Upper lobe of left lung (tissue), 4 donors: Measurements from ENCODE around the gene ASB2.

Source experiments
- CTCF ChIP-seq, 6 experiments: fragments of 450-650 bp in 4 of 6; fragments of 200-600 bp in 2 of 6; sonication (generic) in 2 of 6; IDR thresholded peaks; one replicate each; pipeline ENCODE4 v1.5.1; 2016 to 2019; ENCODE audit warnings: antibody characterized with exemption in 6 of 6
- POLR2AphosphoS5 ChIP-seq, 2 donors: sonication (generic); formaldehyde crosslinking; IDR thresholded peaks; one replicate each; pipeline ENCODE4 v1.5.1; 2017; ENCODE audit warnings: antibody characterized with exemption in 2 of 2

DNA sequence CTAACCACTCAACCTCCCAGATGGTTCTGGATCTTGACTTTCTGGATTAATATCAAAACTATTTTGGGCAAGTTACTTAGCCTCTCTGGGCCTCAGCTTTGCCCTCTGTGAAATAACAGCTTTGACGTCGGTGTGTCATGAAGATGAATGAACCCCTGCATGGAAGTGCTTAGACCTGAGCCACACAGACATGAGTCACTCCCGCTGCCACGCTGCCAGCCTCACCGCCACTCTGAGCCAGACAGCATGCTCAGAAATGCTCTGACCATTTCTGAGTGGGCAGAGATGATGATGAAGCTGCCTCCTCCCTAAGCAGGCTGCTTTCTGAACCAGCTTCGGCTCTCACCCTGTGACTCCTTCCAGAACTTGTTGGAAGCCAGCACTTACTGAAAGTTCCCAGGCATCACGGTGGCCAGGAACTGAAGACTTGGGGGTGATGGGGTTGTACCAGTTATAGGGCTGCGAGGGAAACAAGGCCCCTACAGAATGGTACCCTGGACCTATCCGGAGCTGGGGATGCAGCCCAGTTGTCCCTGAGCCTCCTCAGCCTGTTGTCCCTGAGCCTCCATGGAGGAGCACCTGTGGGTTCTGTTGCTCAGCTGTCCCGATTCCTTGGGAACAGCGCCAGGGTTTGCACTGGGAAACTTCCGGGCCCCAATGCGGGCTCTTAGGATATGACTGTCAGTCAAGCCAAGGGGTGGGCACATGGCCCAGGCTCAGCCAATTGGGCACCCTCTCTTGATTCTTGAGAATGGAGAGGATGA is 18.7 kb upstream of the ASB2 start:
- TF ChIP-seq CTCF (IDR thresholded peaks at IDR 0.05) (no peak), POLR2AphosphoS5 (IDR thresholded peaks at IDR 0.05) (no peak)
